Stimulated activated CD4-positive, alpha-beta T cell treated with anti-CD3 and anti-CD28 coated beads, TNF-alpha, amount 100 ng/mL, for 1 hour (primary cell): Measurements from ENCODE around the gene LHX4.

Experiments used
- DNase-seq, 3 donors: peaks; one replicate each; pipeline ENCODE4 v3.0.0-alpha.2; 2020; ENCODE audit warnings: low read depth in 3 of 3, low spot score in 1 of 3

Gene LHX4

DNA sequence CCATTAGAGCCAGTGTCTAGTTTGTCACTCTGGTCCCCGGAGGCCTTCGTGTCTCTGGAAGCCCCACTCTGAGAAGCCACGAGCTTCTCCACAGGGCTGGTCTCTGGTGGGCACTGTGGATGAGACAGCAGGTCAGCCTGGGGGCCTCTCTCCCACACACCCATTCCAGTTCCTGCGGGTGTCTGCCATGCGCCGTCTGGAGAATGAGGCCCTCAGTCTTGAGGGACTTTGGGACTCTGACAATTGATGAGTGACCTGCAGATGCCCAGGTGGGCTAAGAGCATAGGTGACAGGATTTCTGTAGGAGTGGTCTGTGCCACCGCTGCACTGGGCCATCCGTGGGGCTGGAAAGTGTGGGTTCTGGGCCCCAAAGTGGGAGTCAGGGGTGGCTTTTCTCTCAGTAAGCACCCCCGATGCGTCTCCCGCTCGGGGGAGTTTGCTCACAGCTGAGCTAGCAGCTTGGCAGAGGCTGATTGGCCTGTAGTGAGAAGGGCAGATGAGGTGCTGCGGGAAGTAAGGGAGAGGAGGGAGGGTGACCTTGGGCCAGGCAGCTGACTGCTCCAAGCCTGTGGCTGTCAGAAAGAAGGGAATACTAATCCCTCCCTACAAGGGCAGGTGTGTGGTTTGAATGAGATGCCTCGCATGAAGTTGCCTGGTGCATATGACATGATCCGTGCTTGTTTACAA is 26.4 kb downstream of the LHX4 start:
- no peak for DNase-seq

DNA sequence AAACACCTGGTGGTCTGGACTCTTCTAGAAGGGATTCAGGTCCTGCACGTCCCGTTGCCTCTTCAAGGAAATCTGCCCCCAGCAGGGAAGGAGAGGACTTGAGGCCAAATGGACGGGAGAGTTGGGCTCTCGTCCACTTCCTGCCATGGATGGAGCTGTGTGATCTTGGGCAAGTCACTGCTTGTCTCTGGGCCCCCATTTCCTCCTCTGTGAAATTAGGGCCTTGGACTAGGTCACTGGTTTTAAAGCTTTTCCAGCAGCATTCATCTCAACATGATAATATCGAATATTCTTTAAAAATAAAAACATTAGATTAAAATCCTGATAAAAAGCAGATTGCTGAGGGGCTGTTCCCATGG is 26.9 kb downstream of the LHX4 start:
- DNase-seq: no peak

DNA sequence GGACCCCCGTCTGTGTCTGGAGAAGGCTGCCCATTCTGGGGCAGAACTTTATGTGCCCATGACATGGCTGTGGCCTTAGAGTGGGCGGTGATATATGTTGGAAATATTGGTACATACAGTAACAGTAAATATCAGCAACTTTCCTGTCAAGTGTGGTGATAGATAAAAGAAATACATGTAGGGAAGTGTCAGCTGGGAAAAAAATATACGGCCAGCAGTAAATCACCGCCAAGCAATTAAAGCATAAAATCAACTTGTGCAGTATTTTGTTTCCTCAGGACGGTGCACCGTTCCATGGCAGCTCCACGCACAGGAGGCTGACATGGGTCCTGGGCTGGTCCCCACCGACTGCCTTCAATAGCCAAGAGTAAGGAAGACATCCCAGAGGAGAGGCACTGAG is 27.4 kb downstream of the LHX4 start:
- DNase-seq: no peak

GRCh38 chr1:180258290-180258689 is 28.2 kb downstream of the LHX4 start:
- no peak for DNase-seq

GRCh38 chr1:180258935-180259334 is 28.9 kb downstream of the LHX4 start:
- DNase-seq: no peak

DNA sequence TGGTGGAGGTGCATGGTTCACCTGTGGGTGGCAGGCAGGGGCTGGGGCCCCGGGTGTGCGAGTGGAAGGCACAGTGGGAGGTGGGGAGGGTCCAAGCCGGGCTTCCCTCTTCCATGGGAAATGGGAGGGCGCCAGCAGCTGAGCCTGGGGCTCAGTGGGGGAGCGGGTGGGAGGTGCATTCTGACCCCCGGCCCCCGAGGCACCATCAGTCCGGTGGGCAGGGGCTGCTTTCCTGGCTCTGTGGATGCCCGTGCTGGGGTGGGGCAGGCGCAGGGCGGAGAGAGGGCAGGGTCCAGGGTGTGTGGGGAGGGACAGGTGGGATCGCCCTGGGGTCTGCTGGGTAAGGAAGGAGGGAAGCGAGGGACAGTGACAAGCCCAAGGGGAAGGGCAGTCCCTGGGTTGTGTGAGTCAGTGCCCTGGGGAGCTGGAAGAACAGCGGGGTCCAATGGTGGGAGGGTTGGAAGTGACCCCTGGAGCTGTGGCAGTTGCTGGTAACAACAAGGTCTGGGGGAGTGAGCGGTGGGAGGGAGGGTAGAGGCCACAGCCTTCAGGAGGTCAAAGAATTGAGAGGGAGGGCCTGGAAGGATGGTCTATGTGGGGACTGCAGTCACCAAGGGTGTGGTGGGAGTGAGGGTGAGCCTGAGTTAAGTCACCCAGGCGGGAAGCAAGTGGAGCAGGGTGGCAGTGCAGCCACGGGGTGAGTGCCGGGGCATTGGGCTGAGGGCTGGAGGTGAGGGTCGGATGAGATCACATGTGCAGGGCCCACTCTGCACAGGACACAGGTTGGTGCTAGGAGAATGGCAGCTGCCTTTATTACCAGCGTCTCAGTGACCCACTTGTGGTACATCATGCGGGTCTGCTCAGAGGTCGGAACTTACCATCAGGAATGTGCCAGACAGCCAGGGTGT is 29.6 kb downstream of the LHX4 start:
- DNase-seq: no peak

GRCh38 chr1:180260541-180260940 is 30.5 kb downstream of the LHX4 start:
- DNase-seq: no peak

DNA sequence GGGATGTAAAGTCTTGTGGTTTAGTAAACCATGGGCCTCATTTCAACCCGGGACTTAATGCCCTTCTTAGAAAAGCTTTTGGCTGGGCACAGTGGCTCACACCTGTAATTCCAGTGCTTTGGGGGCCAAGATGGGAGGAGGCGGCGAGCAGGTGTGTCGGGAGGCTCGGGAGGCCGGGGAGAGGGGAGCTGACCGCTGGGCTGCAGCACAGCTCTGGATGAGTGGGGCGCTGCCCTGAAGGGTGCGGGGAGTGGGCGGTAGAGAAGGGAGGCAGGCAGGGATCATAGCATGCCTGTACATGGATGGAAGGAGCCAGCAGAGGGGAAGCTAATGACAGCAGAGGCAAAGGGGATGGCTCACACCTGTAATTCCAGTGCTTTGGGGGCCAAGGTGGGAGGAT is 31.0 kb downstream of the LHX4 start:
- DNase-seq: no peak

DNA sequence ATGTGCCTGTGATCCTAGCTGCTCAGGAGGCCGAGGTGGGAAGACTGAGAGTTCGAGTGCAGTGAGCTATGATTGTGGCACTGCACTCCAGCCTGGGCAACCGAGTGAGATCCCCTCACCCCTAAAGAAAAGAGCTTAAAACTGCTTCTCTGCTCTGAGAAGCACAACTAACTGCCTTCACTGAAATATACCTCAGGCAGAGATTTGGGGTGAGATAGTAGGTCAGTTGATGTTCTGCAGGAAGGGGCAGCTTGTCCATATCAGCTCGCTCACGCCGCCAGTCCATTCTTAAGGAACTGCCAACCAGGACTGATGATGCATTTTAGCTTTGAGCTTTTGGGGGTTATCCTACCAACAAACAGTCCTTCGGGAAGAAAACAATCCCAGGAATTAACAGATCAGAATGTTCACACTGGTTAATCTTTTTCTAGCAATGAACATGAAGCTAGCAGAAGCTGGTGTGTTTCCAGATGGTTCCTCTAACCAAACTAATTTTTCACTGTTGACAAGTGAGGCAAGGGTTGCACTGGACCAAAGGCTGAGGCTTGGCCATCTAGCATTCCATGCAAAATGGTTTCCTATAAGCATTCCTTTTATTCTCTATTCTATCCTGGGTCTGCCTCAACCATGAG is 31.6 kb downstream of the LHX4 start:
- DNase-seq: no peak

- DNase-seq: no peak
These were observed 32.8 kb downstream of the LHX4 start for GRCh38 chr1:180262628-180263488.

GRCh38 chr1:180264595-180264994 is 34.5 kb downstream of the LHX4 start:
- DNase-seq: no peak

- no peak for DNase-seq
These were observed 35.1 kb downstream of the LHX4 start for GRCh38 chr1:180265201-180265600.

- DNase-seq: no peak
These were observed 35.8 kb downstream of the LHX4 start for GRCh38 chr1:180265871-180266270.

DNA sequence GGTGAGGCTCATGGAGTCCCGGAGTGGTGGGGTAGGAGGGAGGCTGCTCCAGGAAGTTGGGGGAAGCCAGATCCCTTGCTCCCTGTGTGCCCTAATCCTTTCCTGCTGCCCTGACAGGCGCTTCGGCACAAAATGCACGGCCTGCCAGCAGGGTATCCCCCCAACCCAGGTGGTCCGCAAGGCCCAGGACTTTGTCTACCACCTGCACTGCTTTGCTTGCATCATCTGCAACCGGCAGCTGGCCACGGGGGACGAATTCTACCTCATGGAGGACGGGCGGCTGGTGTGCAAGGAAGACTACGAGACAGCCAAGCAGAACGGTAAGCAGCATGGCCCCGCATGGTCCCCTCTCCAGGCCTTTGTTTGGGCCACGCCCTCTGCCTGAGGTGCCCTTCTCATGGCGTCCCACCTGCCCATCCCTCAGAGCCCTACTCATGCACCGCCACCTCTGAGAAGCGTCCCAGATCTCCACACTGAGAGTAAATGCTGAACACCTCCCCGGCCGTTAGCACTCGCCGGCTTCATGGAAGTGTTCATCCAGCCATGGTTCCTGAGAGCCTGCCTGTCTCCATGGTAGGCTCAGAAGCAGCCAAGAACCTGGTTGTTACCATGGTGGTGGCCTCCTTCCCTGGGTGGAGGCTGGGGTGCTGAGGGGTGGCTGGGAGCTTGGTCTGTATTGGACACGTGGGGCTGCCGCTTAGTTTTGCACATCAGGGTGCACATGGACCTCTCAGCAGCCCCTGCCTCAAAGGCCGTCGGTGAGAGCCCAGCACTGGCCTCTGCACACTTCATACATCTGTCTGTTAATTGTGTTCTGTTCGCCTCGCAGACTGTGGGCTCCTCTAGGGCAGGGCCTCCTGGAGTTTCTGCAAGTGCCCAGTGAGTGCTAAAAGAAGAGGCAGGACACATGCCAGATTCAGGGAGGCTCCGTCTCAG is 36.5 kb downstream of the LHX4 start:
- DNase-seq: no peak

DNA sequence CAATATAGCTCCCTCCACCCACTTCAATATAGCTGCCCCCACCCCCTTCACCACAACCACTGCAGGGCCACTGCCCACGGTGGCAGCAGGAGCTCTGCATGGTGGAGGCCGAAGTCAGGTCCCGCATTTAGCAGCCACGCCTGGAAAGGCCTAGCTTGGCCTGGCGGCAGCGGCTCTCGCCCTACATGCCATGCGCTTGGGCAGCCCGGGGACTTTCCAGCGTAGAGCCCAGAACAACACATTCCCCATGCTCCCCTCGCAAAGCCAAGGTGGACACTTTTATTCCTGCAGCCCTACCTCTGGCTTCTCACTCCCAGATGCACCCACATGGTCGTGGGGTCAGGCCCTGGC is 37.1 kb downstream of the LHX4 start:
- no peak for DNase-seq

DNA sequence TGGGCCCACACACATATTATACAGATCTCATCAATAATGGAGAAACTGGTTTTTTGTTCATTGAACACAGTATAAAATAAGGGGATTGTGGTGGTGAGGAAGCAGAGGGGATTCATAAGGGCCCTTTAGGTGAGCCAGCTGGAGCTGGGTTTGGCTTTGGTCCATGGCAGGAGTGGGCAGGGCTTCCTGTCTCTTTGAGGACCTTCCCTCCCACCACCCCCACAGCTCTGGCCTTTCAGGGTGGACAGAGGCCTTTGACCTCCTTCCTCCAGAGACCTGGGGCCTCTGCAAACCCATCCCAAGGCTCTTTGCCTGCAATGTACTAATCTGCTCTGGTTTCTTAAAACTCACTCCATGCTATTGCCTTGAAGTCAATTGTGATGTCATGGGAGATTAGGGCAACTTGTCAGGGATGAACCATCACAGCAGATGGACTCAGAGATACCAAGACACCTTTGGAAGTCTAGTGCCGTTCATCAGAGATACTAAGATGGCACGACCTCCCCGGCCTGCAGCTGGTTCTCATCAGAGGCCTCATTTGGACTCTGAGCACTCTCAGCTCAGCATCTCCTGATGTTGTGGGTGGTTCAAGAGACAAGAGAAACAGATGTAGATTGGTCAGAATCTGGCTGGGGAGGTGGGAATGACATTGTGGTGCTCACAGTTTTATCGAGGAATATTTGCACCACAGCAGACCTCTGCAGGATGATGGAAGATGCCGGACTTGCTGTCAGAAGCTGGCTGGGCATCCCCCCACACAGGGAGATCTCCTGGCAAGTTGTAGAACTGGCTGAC is 37.9 kb downstream of the LHX4 start:
- no peak for DNase-seq

DNA sequence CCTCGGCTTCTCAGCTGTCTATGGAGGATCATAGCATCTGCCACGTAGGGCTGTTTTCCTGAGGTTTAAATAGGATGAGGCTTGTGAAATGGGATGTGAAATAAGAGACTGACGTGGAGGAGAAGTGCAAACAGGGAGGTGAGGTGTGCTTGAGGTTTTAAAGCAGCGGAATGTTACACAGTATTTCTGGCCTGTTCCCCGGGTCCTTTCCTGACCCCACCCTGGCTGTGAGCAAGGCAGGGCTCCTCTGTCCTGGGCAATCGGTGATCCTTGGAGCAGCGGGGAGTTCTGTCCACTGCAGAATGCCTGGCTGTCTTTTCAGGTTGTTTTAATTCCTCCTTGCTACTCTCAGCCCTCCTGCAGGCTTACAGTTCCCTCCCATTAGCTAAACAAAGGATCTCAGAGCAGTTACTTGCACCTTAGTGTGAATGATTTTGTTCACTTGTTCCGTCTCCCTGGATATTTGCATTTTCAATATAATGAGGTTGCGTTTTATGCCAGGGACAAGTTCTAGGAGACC is 38.6 kb downstream of the LHX4 start:
- no peak for DNase-seq

DNA sequence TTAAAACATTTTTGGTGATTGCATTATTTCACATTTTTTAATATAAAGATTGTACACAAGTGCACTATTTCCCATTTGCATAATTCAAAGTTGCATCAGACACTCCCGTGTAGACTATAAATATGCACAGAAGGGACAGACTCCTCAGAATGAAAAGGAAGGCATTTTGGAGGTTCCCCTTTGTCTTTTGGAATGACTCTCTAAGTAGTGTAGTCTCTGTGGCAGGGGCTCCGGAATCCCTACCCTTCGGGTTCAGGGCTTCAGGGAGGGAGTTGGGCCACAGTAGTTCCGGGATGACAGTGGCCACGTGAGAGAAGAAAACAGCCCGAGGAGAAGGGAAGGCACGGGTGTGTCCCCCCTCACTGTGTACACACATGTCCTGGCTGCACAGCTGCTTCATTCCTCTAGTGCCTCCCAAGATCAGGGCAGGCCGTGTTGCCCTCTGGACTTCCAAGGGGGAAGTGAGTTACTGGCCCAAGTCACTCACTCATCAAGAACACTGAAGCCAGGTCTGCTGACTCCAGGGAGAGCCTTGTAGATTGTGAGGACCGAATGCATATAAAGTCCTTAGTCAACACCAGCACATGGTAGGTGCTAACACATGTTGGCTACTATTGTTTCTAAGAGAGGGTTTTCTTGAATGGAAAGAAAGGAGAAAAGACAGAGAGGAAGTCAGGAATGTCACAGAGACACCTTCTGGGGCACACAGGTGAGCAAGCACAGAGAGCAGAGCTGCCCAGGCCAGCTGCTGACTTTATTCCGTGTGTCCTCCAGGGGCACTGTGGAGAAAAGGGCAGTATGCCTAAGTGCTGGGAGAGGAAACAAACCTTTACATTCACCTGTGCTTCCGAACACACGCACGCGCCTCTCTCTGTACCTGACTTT is 39.8 kb downstream of the LHX4 start:
- DNase-seq: no peak
